GM23248 (cell line): ENCODE measurements around the gene LHX5.

Source experiments
- EZH2 ChIP-seq: fragments of 200-600 bp; sonication (generic); IDR thresholded peaks from 2 replicates; pipeline ENCODE4 v1.6.1; 2018; ENCODE audit warnings: antibody characterized with exemption, mild to moderate bottlenecking; ENCODE audit not compliant: insufficient read depth, poor library complexity, severe bottlenecking
- EZH2phosphoT487 ChIP-seq: fragments of 200-600 bp; sonication (generic); IDR thresholded peaks from 2 replicates; pipeline ENCODE4 v1.6.1; 2018; ENCODE audit warnings: antibody characterized with exemption, moderate library complexity, mild to moderate bottlenecking, low read depth; ENCODE audit not compliant: insufficient read depth

DNA sequence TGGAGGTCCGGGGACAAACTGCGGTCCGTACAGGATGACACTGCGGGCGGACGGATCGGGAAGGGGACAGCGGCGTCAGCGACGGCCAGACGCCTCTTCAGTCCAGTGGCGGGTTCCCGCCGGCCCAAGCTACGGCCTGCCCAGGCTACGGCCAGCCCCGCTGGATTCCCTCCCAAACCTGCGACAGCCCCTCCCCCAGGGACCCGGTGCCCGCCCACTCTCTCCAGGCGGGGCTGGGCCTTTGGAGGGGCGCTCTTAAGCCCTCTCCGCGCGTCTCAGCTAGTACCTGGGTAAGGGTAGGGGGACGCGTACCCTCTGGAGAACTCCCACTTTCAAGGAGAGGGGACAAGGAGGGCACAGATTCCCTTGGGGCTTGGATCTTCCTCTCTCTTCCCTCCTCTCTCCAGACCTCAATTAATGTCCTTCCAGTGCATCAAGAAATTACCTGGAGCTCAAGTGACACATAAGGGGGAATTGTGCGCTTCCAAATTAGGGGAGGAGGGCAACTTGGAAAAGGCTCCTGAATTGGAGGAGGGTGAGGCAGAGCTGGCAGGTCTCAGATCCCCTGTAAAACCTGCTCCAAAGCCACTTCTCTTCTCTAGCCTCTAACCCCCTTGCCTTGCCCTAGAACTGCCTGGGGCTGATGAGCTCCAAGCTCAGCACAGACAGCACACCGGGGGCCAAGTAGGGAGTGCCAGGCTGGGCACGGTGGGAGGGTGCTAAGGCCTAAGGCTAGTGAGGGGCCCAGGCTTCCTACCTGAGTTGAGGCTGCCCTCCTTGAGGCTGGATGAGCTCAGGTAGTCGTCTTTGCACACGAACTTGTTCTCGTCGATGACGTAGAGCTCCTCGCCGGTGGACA, 3.1 kb downstream of the LHX5 start:
- TF ChIP-seq EZH2phosphoT487 (no peak), EZH2 (no peak)
